Activated CD8-positive, alpha-beta memory T cell treated with anti-CD3 and anti-CD28 coated beads, Interleukin-2, amount 50 U/mL, for 1 hour (primary cell): ENCODE data around the gene UBA1.
"Not testable (repeated sequence)": the region's sequence is repeated elsewhere in the genome, so short reads cannot be mapped to it uniquely, and the experiment has no call there.

Source experiments
- DNase-seq: peaks from one replicate; pipeline ENCODE4 v3.0.0-alpha.2; 2020; ENCODE audit errors: extremely low read depth

UBA1 gene

DNA sequence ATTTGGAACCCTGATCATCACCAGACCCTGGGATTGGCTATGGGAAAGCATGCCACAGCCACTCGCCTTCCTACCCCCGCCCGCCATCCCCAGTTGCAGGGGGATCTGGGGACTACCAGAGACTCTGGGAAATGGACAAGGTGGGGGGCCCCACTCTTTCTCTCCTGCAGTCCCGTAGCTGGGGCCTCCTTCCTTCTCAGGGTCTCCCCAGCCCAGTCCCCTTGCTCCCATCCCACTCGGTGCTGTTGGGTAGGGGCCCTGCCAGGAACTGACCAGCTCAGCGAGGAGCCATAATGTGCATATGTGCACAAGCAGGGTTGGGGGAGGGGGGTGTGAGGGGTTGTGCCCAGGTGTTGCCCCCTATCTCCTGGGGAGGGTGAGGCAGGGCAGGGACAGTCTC, 35.8 kb downstream of the UBA1 start:
- no peak for DNase-seq

DNA sequence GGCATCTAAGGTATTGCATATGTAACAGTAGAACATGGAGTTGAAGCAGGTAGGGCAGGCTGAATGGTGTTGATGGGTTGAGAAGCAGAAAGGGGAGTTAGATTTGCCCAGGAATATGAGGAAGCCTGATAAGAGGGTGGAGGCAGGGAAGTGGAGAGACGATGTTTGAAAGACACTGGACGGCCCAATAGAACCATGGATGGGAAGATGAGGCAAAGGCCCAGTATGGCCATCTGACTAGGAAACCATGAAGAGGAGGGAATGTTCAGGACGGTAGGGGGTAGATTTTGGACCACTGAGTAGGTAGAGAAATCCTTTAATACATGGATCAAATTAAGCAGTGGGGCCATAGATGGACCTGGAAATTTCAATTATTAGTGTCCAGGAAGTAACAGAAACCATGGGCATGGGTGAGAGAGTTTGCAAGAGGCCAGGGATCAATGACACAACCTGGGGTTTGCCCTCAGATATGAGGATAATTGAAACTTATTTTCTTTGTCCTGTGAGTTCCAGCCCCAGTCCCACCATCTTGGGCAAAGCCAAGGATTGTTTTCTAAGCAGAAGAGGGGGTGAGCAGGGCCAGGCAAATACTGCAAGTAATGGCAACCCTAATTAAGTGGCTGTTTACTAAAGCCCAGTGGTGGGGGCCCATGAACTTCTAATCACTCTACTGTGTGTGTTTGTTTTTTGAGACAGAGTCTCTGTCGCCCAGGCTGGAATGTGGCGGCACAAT, 36.7 kb downstream of the UBA1 start:
- DNase-seq = no peak

DNA sequence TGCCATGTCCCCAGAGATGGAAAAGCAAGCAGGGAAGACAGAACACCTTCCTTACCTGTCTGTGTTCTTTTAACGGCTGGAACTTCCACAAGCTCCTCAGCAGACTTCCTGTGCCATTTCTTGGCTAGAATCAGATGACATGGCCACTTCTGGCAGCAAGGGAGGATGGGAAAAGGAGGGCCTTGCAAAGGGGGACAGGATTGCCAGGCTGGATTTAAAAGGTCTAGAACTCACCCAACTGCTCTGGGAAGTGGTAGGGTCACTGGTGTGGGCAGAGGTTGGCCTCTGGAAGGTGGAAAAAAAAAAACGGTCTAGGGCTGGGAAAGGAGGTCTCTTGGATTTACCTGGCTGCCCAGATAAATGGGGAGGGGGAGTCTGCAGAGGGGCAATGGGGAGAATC, 37.5 kb downstream of the UBA1 start:
- DNase-seq = no peak

DNA sequence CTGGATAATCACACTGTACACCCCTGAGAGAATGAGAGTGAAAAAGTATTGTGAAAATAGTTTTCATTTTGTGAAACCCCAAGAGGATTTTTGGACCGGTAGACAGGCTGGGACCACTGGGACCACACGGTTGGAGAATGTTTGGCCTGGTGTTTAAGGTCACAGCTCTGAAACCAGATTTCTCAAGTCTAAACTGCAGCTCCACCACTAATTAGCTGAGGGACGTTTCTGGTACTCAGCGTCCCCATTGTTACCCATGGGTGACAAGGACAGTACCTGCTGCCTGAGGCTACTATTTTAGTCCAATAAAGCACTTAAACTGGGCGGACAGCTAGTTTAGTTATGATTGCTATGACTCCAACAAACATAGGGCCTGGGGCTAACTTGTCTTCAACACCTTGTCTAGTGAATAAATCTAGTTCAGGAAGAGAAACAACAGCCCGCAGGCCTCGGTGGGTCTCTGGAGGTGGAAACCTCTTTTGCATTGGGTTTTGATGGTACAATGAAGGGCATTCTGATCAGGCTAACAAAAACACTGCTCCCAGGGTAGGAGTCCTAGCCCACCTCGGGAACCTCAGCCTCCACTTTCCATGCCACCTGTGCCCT, 38.7 kb downstream of the UBA1 start:
- no peak for DNase-seq

DNA sequence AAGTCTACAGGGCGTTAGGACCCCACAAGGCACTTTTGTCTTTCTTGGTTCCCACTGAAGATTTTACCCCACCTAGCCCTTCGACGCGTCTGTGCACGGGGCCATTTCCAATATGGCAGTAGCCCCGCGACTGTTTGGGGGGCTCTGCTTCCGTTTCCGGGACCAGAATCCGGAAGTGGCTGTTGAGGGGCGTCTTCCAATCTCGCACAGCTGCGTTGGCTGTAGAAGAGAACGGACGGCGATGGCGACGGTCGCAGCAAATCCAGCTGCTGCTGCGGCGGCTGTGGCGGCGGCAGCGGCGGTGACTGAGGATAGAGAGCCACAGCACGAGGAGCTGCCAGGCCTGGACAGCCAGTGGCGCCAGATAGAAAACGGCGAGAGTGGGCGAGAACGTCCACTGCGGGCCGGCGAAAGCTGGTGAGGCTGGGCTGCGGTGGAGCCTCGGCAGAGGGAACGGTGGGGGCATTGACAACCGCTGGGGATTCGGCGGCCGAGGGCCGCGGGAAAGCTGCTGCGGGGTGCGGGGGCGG, 39.2 kb downstream of the UBA1 start, which contains the start of gene USP11:
USP11 (plus strand) TSS at position 207 of the 530 bp plus-strand sequence; CDS start at position 242, 35 bp downstream.
- peak; percentile 36 for DNase-seq

DNA sequence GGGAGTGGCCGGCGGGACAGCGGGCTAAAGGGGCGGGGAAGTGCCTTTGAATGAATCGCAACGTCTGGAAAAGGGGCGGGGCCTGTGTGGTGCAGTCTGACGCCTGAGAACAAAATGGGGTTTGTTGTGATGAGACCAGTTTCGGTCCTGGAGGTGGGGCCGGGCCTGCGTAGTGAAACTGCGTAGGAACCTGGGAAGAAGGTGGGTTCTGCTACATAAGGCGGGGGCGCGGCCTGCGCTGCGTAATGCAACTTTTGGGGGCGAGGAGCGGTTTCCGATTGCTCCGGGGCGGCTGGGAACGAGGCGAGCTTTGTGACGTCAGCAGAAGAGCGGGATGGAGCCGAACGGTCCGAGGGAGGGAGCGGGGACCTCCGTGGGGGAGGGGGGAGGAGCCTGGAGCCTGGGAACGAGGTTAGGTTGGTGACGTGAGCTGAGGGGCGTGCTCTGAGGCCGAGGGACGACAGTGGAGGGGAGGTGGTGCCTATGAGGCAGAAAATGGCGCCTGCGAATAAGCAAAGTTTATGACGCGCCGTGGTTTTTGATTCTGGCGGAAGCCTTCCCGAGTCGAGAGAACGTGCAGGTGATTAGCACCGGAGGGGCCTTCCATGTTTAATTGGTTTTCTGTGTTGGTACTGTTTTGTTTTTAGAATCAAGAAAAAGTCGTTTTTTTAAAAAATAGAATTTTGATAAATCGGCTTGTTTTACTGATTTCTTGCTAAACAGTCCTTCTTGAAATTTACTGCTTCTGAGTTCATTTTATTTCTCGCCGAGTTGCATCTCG, 39.9 kb downstream of the UBA1 start:
- peak; percentile 96 for DNase-seq

DNA sequence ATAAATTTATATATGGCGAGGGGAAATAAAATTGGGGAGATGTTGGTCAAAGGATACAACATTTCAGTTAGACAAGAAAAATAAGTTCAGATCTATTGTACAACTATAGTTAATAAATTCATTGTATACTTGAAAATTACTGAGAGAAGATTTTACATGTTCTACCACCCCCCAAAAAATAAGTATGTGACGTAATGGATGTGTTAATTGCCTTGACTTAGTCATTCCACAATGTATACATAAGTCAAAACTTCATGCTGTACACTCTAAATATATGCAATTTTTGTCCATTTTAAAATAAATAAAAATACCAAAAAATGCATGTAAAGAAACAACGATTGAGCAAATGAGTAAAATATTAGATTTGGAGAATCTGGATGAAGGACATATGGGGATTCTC, 41.0 kb downstream of the UBA1 start:
- no peak for DNase-seq

DNA sequence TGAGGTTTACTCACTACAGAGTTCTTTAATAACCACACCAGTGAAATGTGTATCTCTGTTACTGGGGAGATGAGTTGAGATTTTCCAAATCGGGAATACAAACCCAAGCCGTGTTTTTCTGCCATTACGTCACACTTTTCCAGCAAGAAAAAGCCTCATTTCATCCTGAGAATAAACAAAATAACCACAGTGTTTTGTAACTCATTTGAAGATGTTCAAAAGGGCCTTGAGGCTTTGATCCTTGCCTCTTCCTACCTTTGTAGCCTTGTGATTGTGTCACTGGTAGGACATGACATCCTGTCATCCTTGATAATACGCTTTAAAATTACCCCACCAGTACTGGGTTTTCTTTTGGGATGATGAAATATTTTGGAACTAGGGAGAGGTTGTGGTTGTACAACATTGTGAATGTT, 42.1 kb downstream of the UBA1 start:
- no peak for DNase-seq

DNA sequence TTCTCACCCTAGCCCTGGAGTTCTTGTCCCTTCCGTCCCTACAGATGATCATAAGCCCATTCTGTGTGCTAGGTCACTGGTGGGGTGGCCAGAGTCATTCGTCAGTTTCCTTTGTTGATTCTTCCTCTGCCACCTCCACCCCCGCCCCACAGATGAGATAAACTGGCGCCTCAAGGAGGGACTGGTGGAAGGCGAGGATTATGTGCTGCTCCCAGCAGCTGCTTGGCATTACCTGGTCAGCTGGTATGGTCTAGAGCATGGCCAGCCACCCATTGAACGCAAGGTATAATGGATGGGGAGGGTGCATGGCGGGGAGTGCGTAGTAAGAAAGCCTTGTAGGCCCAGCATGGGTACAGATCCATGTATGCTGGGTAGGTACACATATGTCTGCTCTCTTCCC, 45.6 kb downstream of the UBA1 start:
- DNase-seq = no peak

DNA sequence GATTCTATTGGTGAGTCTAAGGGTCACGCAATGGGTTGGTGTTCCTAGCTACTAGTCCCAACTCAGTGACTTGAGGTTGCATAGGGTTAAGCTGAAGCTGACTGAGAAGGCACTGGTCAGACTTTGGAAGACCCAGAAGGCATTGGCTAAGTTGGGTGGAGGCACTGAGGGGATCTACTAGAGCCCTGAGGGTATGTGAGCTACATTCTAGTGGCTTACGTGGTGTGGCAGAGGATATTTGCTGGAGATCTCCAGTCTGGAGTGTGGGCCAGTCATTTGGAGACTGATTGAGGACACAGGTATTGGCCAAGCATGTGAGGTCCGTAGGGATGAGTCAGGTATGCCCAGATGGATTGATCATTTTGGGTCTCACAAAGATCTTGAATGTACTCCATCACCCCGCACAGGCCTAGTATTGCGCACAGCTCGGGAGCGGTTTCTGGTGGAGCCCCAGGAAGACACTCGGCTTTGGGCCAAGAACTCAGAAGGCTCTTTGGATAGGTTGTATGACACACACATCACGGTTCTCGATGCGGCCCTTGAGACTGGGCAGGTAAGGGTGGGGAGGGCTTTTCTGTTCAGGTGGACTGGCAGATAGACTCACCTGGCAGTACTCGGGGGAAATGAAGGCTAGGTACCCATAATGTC, 46.4 kb downstream of the UBA1 start:
- no peak for DNase-seq

DNA sequence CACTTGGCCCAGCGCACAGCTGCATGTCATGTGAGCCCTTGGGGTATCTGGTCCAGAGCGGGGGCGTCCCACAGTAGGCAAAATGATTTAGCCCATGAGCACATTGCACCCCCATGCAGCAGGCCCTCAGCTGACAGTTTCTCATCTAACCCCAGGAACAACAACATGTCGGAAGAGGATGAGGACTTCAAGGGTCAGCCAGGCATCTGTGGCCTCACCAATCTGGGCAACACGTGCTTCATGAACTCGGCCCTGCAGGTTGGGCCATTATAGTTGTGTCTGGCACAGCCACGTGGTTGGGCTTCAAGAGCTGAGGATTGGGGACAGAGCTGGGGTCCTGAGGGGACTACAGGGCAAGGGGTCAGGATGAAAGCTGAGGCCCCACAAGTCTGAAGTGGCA, 47.0 kb downstream of the UBA1 start:
- DNase-seq = no peak

DNA sequence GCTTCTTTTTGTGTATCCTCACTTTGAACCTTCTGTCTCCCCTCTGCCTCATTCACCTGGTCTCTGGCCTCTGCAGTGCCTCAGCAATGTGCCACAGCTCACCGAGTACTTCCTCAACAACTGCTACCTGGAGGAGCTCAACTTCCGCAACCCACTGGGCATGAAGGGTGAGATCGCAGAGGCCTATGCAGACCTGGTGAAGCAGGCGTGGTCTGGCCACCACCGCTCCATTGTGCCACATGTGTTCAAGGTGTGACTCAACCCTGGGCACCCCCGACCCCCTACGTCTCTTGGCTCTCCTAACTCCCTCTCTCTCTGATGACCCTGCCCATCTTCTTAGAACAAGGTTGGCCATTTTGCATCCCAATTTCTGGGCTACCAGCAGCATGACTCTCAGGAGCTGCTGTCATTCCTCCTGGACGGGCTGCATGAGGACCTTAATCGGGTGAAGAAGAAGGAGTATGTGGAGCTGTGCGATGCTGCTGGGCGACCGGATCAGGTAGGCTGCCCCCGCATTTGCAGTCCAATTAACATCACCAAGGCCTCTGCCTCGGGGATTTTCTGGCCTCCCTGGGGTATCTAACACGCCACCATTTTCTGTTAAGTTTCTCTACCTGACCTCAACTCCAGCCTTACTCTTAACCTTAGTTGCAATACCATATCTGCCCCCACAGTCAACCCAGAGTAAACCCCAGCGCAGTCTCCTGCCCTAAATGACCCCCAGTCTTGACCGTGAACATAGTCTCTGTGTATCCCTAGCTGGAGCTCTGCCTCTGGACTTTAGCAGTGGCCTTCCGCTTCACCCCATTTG, 47.8 kb downstream of the UBA1 start:
- no peak for DNase-seq

DNA sequence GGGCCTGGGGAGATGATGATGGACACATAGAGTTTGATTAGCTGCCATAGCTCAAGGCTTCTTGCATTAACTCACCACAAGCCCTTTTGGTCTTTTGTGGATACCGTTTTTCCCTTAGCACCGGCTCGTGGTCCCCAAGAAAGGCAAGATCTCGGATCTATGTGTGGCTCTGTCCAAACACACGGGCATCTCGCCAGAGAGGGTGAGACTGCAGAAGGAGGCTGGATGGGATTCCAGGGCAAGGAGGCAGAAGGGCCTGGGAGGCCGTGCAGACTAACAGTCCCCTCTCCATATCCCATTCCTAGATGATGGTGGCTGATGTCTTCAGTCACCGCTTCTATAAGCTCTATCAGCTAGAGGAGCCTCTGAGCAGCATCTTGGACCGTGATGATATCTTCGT, 48.7 kb downstream of the UBA1 start:
- DNase-seq = no peak

DNA sequence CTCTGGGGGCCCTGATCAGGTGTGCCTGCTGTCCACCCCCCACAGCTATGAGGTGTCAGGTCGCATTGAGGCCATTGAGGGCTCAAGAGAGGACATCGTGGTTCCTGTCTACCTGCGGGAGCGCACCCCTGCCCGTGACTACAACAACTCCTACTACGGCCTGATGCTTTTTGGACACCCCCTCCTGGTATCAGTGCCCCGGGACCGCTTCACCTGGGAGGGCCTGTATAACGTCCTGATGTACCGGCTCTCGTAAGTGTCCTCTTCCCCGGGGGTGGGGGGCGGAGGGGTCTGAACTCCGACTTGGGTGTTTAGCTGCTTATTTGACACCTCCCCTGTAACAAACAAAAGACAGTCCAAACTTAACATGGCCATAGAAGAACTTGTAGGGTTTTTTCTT, 49.7 kb downstream of the UBA1 start:
- no peak for DNase-seq

DNA sequence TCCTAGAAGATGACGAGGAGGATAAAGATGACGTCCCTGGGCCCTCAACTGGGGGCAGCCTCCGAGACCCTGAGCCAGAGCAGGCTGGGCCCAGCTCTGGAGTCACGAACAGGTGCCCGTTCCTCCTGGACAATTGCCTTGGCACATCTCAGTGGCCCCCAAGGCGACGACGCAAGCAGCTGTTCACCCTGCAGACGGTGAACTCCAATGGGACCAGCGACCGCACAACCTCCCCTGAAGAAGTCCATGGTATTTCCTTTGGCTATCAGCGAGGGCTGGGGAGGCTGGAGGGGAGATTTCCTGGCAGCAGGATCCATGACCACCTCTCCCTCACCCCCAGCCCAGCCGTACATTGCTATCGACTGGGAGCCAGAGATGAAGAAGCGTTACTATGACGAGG, 51.0 kb downstream of the UBA1 start:
- no peak for DNase-seq

DNA sequence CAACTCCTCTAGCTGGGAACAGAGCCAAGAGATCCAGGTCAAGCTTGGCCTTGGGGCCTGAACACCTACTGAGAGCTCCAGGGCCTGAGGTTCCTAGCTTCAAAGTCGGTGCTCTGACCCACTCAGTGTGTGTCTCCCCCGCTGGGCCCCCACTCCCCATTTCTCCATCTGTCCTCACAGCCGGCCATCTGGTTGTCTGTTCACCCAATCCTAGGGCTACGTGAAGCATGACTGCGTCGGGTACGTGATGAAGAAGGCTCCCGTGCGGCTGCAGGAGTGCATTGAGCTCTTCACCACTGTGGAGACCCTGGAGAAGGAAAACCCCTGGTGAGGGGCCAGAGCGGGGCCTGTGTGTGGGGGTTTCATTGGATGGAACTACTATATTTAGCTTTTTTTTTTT, 51.5 kb downstream of the UBA1 start:
- no peak for DNase-seq

DNA sequence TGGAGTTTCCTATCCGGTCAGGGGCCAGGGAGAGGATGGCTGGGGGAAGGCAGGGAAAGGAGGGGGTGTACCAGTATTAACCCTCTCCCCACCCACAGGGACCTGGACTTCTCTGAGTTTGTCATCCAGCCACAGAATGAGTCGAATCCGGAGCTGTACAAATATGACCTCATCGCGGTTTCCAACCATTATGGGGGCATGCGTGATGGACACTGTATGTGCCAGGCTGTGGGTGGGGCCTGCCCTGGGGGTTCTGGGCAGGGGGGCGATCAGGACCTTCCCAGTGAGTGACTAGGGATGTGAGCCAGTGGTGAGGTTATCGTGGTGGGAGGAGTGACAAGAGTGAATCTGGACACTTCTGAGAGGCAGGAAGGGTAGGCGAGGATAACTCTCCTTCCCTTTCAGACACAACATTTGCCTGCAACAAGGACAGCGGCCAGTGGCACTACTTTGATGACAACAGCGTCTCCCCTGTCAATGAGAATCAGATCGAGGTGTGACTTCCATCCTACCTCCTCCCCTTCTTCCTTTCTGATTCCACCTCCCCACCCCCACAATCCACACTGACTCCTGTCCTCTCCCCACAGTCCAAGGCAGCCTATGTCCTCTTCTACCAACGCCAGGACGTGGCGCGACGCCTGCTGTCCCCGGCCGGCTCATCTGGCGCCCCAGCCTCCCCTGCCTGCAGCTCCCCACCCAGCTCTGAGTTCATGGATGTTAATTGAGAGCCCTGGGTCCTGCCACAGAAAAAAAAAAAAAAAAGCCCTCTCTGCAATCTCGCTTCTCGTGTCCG, 53.8 kb downstream of the UBA1 start:
- DNase-seq = no peak

DNA sequence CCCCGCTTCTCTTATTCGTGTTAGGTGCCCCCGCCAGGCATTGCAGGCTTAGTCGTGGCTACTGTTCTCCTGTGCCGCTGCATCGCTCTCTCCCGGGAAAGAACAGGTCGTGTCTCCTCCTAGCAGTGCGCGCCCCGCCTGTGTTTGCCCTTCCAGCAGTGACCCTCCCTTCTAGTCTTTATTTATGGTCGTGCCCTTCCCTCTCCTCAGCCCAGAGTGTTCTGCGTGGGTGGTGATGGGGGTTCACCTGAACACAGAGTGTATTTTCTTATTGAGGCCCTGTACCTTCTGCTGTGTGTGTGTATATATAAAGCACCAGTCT, 54.3 kb downstream of the UBA1 start:
- DNase-seq = no peak

DNA sequence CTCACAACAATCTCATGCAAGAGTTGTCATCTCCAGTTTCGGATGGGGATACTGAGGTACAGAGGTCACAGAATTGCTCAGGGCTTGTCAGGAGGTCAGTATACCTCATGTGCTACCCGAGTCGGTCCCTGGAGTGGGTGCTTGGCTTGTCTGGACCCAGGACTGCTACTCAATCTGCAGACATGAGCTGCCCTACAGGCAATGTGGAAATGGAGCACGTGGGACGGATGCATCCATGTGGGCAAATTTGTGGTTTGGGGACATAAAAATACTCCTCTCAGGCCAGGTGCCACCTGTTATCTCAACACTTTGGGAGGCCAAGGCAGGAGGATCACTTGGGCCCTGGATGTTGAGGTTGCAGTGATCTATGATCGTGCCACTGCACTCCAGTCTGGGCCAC, 54.9 kb downstream of the UBA1 start:
- no peak for DNase-seq

DNA sequence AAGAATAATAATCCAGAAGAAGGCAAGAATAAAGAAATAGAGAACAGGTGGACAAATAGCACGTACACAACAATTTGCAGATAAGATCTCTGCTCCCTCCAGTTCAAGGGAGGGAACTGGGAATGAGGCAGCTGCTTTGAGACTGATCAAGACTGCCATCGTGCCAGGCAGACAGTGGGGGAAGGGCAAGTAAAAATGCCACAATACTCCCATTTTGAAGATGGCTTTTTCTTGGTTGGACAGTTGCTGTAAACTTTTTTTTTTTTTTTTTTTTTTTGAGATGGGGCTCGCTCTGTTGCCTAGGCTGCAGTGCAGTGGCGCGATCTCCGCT, 56.4 kb downstream of the UBA1 start:
- DNase-seq = no peak

DNA sequence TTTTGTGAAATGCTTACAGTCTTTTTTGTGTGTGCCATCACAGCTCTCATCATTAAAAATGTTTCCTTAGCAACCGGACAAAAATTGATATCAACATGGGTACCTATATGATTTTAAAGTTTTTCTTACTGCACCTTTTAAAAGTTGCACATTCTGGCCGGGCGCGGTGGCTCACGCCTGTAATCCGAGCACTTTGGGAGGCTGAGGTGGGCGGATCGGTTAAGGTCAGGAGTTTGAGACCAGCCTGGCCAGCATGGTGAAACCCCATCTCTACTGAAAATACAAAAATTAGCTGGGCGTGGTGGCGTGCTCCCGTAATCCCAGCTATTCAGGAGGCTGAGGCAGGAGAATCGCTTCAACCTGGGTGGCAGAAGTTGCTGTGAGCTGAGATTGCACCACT, 64.0 kb downstream of the UBA1 start:
- not testable (repeated sequence) for DNase-seq
